Naive thymus-derived CD4-positive, alpha-beta T cell (primary cell): ENCODE data around the gene ELOVL1. TPM values are rescaled to one million over a fixed set of nuclear protein-coding genes. Genes with fewer than 3 reads are reported as not detected.

Experiments
- ATAC-seq: fragments of 150-1000 bp; cut with Tn5 transposase; 2 replicates; pipeline ENCODE4 v1.10.0; 2021; ENCODE audit warnings: mild to moderate bottlenecking, moderate library complexity
- CTCF ChIA-PET: fragments of 350-600 bp; sonication (Branson Sonifier 250); formaldehyde crosslinking; loops from one replicate; lab custom pipeline; 2021; ENCODE audit warnings: antibody characterized with exemption; lab: Charles Lee
- POLR2A ChIA-PET: fragments of 350-600 bp; sonication (Branson Sonifier 250); formaldehyde crosslinking; loops from one replicate; lab custom pipeline; 2021; ENCODE audit warnings: antibody characterized with exemption, inconsistent platforms; lab: Charles Lee
- DNase-seq, 9 donors: peaks; one replicate each; pipeline versions ENCODE4 v3.0.0 to v3.0.0-alpha.2; 2020 to 2022; ENCODE audit warnings: mixed read lengths in 1 of 9
- H3K27ac ChIP-seq: one replicate; pipeline ENCODE4 v1.7.0; 2013; ENCODE audit warnings: mild to moderate bottlenecking, low read depth, low read length, moderate library complexity
- H3K27me3 ChIP-seq, 2 donors: one replicate each; pipeline ENCODE4 v1.7.0; 2013; ENCODE audit warnings: low read length in 2 of 2, mild to moderate bottlenecking in 2 of 2, moderate library complexity in 2 of 2; ENCODE audit not compliant: control insufficient read depth in 2 of 2, insufficient read depth in 2 of 2
- H3K36me3 ChIP-seq, 3 experiments: 1 replicate in 2 of 3; 2 replicates in 1 of 3; pipeline ENCODE4 v1.7.0; 2013; ENCODE audit warnings: low read length in 3 of 3, mild to moderate bottlenecking in 3 of 3, moderate library complexity in 1 of 3; ENCODE audit not compliant: insufficient read depth in 3 of 3, control insufficient read depth in 2 of 3
- H3K4me1 ChIP-seq, 2 donors: one replicate each; pipeline ENCODE4 v1.7.0; 2013; ENCODE audit warnings: low read length in 2 of 2, mild to moderate bottlenecking in 2 of 2, moderate library complexity in 1 of 2; ENCODE audit not compliant: control insufficient read depth in 2 of 2, insufficient read depth in 2 of 2
- H3K4me3 ChIP-seq: 2 replicates; pipeline ENCODE4 v1.7.0; 2013; ENCODE audit warnings: mild to moderate bottlenecking, low read length
- H3K9me3 ChIP-seq, 3 experiments: 1 replicate in 2 of 3; 2 replicates in 1 of 3; pipeline ENCODE4 v1.7.0; 2013; ENCODE audit warnings: low read length in 3 of 3; ENCODE audit not compliant: control insufficient read depth in 2 of 3
- H3K27ac Mint-ChIP-seq, 9 donors: one replicate each; pipeline ENCODE4 v1.8.0; 2020 to 2022; ENCODE audit warnings: mixed read lengths in 9 of 9, mild to moderate bottlenecking in 8 of 9, moderate library complexity in 5 of 9, inconsistent platforms in 2 of 9
- H3K27me3 Mint-ChIP-seq, 5 donors: one replicate each; pipeline ENCODE4 v1.8.0; 2021 to 2022; ENCODE audit warnings: mixed read lengths in 5 of 5, mild to moderate bottlenecking in 1 of 5
- H3K36me3 Mint-ChIP-seq, 5 donors: one replicate each; pipeline ENCODE4 v1.8.0; 2020 to 2022; ENCODE audit warnings: mixed read lengths in 5 of 5, mild to moderate bottlenecking in 3 of 5, inconsistent platforms in 1 of 5
- H3K4me1 Mint-ChIP-seq, 7 donors: one replicate each; pipeline ENCODE4 v1.8.0; 2020 to 2022; ENCODE audit warnings: mixed read lengths in 7 of 7, mild to moderate bottlenecking in 3 of 7, inconsistent platforms in 1 of 7
- H3K4me3 Mint-ChIP-seq, 10 donors: one replicate each; pipeline ENCODE4 v1.8.0; 2020 to 2022; ENCODE audit warnings: mild to moderate bottlenecking in 10 of 10, mixed read lengths in 10 of 10, moderate library complexity in 6 of 10, inconsistent platforms in 2 of 10
- H3K9me3 Mint-ChIP-seq, 11 donors: one replicate each; pipeline ENCODE4 v1.8.0; 2020 to 2022; ENCODE audit warnings: mixed read lengths in 11 of 11, mild to moderate bottlenecking in 4 of 11, inconsistent platforms in 1 of 11, moderate library complexity in 1 of 11
- intact Hi-C, 2 donors: fragments of 100-400 bp; cut with micrococcal nuclease; formaldehyde crosslinking; loops; one replicate each; pipeline ENCODE4 v1.15.1; 2023
- polyA plus RNA-seq, 2 donors: library from polyadenylated mRNA; unstranded; fragments of 300-500 nt; fragmentation: Illumina TruSeq; gene quantifications; one replicate each; pipeline ENCODE4 v1.2.3, GENCODE V29; 2021
- total RNA-seq, 6 experiments: library from RNA in 5 of 6; stranded (reverse) in 5 of 6; gene quantifications; 1 replicate in 5 of 6; 2 replicates in 1 of 6; pipeline ENCODE4 v1.2.3 and lab custom pipeline; 2021 to 2026

ELOVL1 gene
- total and polyA plus RNA-seq, 7 experiments from 2014 or later, result 25.9 to 65.3 (median 34.6) TPM

- Histone ChIP-seq H3K27ac (no peak overlapping the region), H3K9me3 (peaks cover 0 to 11% (median 0%) of the 10 kb centered on the region in 3 experiments), H3K36me3 (no peaks in the 10 kb centered on the region), H3K4me1 (no peaks in the 10 kb centered on the region), H3K27me3 (no peaks in the 10 kb centered on the region), H3K4me3 (no peak overlapping the region)
- ATAC-seq (no peak), DNase-seq (no peak)
- no peak overlapping the region for H3K27ac Mint-ChIP-seq
- H3K4me3 Mint-ChIP-seq, result no peak overlapping the region
- intact Hi-C loops, result no loop called here
- peaks cover 7 to 12% (median 10%) of the 10 kb centered on the region in 5 donors for H3K36me3 Mint-ChIP-seq
- H3K27me3 Mint-ChIP-seq, result no peaks in the 10 kb centered on the region
- peaks cover 0 to 9% (median 5%) of the 10 kb centered on the region in 7 donors for H3K4me1 Mint-ChIP-seq
- H3K9me3 Mint-ChIP-seq, result peaks cover 6 to 22% (median 16%) of the 10 kb centered on the region in 11 donors
- ChIA-PET POLR2A (no interaction called here), CTCF (interaction anchor here (0.8 kb wide), 1 partner anchor 9 kb away, joined by 3 read pairs; no protein-coding TSS in a partner anchor)
Measured at GRCh38 chr1:43321331-43321891, 46.4 kb downstream of the ELOVL1 start.

- H3K36me3 Mint-ChIP-seq, result peaks cover 6 to 8% (median 7%) of the 10 kb centered on the region in 5 donors
- intact Hi-C loops, result no loop called here
- H3K36me3 ChIP-seq, result no peaks in the 10 kb centered on the region
- CTCF ChIA-PET, result no interaction called here
- no peaks in the 10 kb centered on the region for H3K27me3 Mint-ChIP-seq
- no peak overlapping the region for H3K27ac ChIP-seq
- H3K9me3 Mint-ChIP-seq, result peaks cover 4 to 9% (median 7%) of the 10 kb centered on the region in 11 donors
- H3K4me3 Mint-ChIP-seq, result no peak overlapping the region
- POLR2A ChIA-PET, result no interaction called here
- no peak overlapping the region for H3K4me3 ChIP-seq
- peaks cover 0 to 8% (median 3%) of the 10 kb centered on the region in 7 donors for H3K4me1 Mint-ChIP-seq
- no peak for DNase-seq
- H3K27me3 ChIP-seq, result no peaks in the 10 kb centered on the region
- H3K27ac Mint-ChIP-seq, result no peak overlapping the region
- H3K4me1 ChIP-seq, result no peaks in the 10 kb centered on the region
- H3K9me3 ChIP-seq, result peaks cover 0 to 4% (median 0%) of the 10 kb centered on the region in 3 experiments
- no peak for ATAC-seq
Measured at GRCh38 chr1:43319766-43320165, 48.0 kb downstream of the ELOVL1 start.

- Histone ChIP-seq H3K4me1 (no peaks in the 10 kb centered on the region), H3K9me3 (no peaks in the 10 kb centered on the region), H3K36me3 (no peaks in the 10 kb centered on the region), H3K4me3 (no peak overlapping the region), H3K27ac (no peak overlapping the region), H3K27me3 (no peaks in the 10 kb centered on the region)
- no peaks in the 10 kb centered on the region for H3K27me3 Mint-ChIP-seq
- intact Hi-C loops, result no loop called here
- peak overlapping the region in 1 of 9 donors; percentile 8 for H3K27ac Mint-ChIP-seq
- DNase-seq (no peak), ATAC-seq (no peak)
- POLR2A ChIA-PET, result no interaction called here
- H3K4me3 Mint-ChIP-seq, result no peak overlapping the region
- H3K36me3 Mint-ChIP-seq, result peaks cover under 1 to 6% (median 3%) of the 10 kb centered on the region in 5 donors
- H3K4me1 Mint-ChIP-seq, result peaks cover 0 to 8% (median 0%) of the 10 kb centered on the region in 7 donors
- CTCF ChIA-PET, result no interaction called here
- H3K9me3 Mint-ChIP-seq, result peaks cover 0 to 6% (median 3%) of the 10 kb centered on the region in 11 donors
Measured at GRCh38 chr1:43319288-43319687, 48.5 kb downstream of the ELOVL1 start.

- H3K4me3 ChIP-seq, result no peak overlapping the region
- H3K27ac ChIP-seq, result no peak overlapping the region
- H3K36me3 ChIP-seq, result no peaks in the 10 kb centered on the region
- H3K4me1 Mint-ChIP-seq, result peaks cover 0 to 8% (median 0%) of the 10 kb centered on the region in 7 donors
- no peaks in the 10 kb centered on the region for H3K27me3 ChIP-seq
- ChIA-PET POLR2A (no interaction called here), CTCF (no interaction called here)
- H3K27ac Mint-ChIP-seq, result peak overlapping the region in 1 of 9 donors; percentile 36
- intact Hi-C loops, result no loop called here
- no peak for ATAC-seq
- peaks cover 0 to 3% (median 0%) of the 10 kb centered on the region in 5 donors for H3K36me3 Mint-ChIP-seq
- H3K27me3 Mint-ChIP-seq, result no peaks in the 10 kb centered on the region
- no peaks in the 10 kb centered on the region for H3K9me3 ChIP-seq
- no peak for DNase-seq
- no peaks in the 10 kb centered on the region for H3K4me1 ChIP-seq
- peaks cover 0 to 2% (median 0%) of the 10 kb centered on the region in 11 donors for H3K9me3 Mint-ChIP-seq
- H3K4me3 Mint-ChIP-seq, result no peak overlapping the region
Measured at GRCh38 chr1:43318831-43319230, 49.0 kb downstream of the ELOVL1 start.

- ATAC-seq (no peak), DNase-seq (no peak)
- H3K36me3 Mint-ChIP-seq, result no peaks in the 10 kb centered on the region
- Histone ChIP-seq H3K4me1 (no peaks in the 10 kb centered on the region), H3K36me3 (no peaks in the 10 kb centered on the region), H3K27ac (no peak overlapping the region), H3K9me3 (no peaks in the 10 kb centered on the region), H3K4me3 (no peak overlapping the region), H3K27me3 (no peaks in the 10 kb centered on the region)
- intact Hi-C loops, result no loop called here
- H3K4me3 Mint-ChIP-seq, result no peak overlapping the region
- ChIA-PET CTCF (no interaction called here), POLR2A (no interaction called here)
- H3K27ac Mint-ChIP-seq, result no peak overlapping the region
- no peaks in the 10 kb centered on the region for H3K9me3 Mint-ChIP-seq
- H3K27me3 Mint-ChIP-seq, result no peaks in the 10 kb centered on the region
- H3K4me1 Mint-ChIP-seq, result peaks cover 0 to 8% (median 0%) of the 10 kb centered on the region in 7 donors
Measured at GRCh38 chr1:43317817-43318471, 49.9 kb downstream of the ELOVL1 start.

- Histone ChIP-seq H3K4me1 (no peaks in the 10 kb centered on the region), H3K9me3 (no peaks in the 10 kb centered on the region), H3K27ac (no peak overlapping the region), H3K4me3 (no peak overlapping the region), H3K36me3 (no peaks in the 10 kb centered on the region), H3K27me3 (no peaks in the 10 kb centered on the region)
- H3K27ac Mint-ChIP-seq, result no peak overlapping the region
- no peaks in the 10 kb centered on the region for H3K36me3 Mint-ChIP-seq
- H3K27me3 Mint-ChIP-seq, result no peaks in the 10 kb centered on the region
- intact Hi-C loops, result no loop called here
- CTCF ChIA-PET, result no interaction called here
- no peak for ATAC-seq
- H3K4me1 Mint-ChIP-seq, result peaks cover 0 to 8% (median 0%) of the 10 kb centered on the region in 7 donors
- no peak overlapping the region for H3K4me3 Mint-ChIP-seq
- no peak for DNase-seq
- H3K9me3 Mint-ChIP-seq, result no peaks in the 10 kb centered on the region
- POLR2A ChIA-PET, result no interaction called here
Measured at GRCh38 chr1:43316738-43317520, 50.9 kb downstream of the ELOVL1 start.
